ENCODE data around the gene HEATR5A. TPM values are rescaled to one million over a fixed set of nuclear protein-coding genes. Genes with fewer than 3 reads are reported as not detected.

HEATR5A gene
- total and polyA plus RNA-seq, 2 donors (not counting 1 experiment from before 2014, with no cell fraction given) = 4.8 to 22.1 TPM

- peaks cover 5% of the 10 kb centered on the region for H3K9me3 Mint-ChIP-seq (ENCODE audit: insufficient read depth)
- ATAC-seq (ENCODE audit: low read depth) (no peak), DNase-seq (no peak)
- H3K4me1 ChIP-seq (ENCODE audit: control insufficient read depth in 2 of 2, insufficient read depth in 2 of 2, low read length in 2 of 2) = no peaks in the 10 kb centered on the region
- ChIA-PET CTCF (no interaction called here), POLR2A (no interaction called here)
- H3K9me3 ChIP-seq (ENCODE audit: control extremely low read depth in 1 of 3, control insufficient read depth in 2 of 3, insufficient read depth in 1 of 3, low read length in 2 of 3) = peaks cover 1 to 12% (median 7%) of the 10 kb centered on the region in 3 donors
- H3K79me2 ChIP-seq (ENCODE audit: control insufficient read depth, insufficient read depth, low read length) = no peaks in the 10 kb centered on the region
- H2AFZ ChIP-seq (ENCODE audit: insufficient read depth, low read depth, low read length, poor library complexity, severe bottlenecking) = no peak overlapping the region
- no peak overlapping the region for H3K4me2 ChIP-seq (replicated peaks; ENCODE audit: low read depth, low read length, poor library complexity, severe bottlenecking)
- H3K27ac ChIP-seq (ENCODE audit: low read length in 2 of 2) = no peak overlapping the region
- no peak overlapping the region for H3K9ac ChIP-seq (ENCODE audit: low read length)
- H3K27me3 ChIP-seq (replicated peaks in 1 of 4; ENCODE audit: control extremely low read depth in 1 of 4, control insufficient read depth in 3 of 4, insufficient read depth in 4 of 4, low read length in 3 of 4) = no peaks in the 10 kb centered on the region
- no peak overlapping the region for H3K27ac Mint-ChIP-seq
- H3K36me3 ChIP-seq (replicated peaks in 1 of 2; ENCODE audit: control extremely low read depth in 1 of 2, control insufficient read depth in 1 of 2, extremely low read depth in 1 of 2, insufficient read depth in 2 of 2, low read length in 1 of 2) = no peaks in the 10 kb centered on the region
- H3K4me3 ChIP-seq (ENCODE audit: control extremely low read depth in 1 of 5, extremely low read depth in 1 of 5, insufficient read depth in 1 of 5, low read depth in 2 of 5, low read length in 4 of 5) = no peak overlapping the region
- TF ChIP-seq CTCF (IDR thresholded peaks at IDR 0.05) (no peak), EZH2 (IDR thresholded peaks at IDR 0.05; ENCODE audit: borderline replicate concordance, insufficient read depth, low read depth, low read length, poor library complexity, severe bottlenecking) (no peak)
- peaks cover 15% of the 10 kb centered on the region for H3K4me1 Mint-ChIP-seq
- no peak overlapping the region for H3K4me3 Mint-ChIP-seq
- intact Hi-C loops (cut with micrococcal nuclease) = no loop called here
- 71% methylated on average over 4 of the region's 8 CpGs for WGBS (ENCODE audit: insufficient coverage)
- H4K20me1 ChIP-seq (ENCODE audit: control insufficient read depth, insufficient read depth, low read length, poor library complexity, severe bottlenecking) = no peaks in the 10 kb centered on the region
- no peaks in the 10 kb centered on the region for H3K27me3 Mint-ChIP-seq
These were observed 154.5 kb downstream of the HEATR5A start for GRCh38 chr14:31265701-31266398.

- no peak overlapping the region for H3K4me2 ChIP-seq (replicated peaks; ENCODE audit: low read depth, low read length, poor library complexity, severe bottlenecking)
- no peak overlapping the region for H2AFZ ChIP-seq (ENCODE audit: insufficient read depth, low read depth, low read length, poor library complexity, severe bottlenecking)
- H3K27me3 ChIP-seq (replicated peaks in 1 of 4; ENCODE audit: control extremely low read depth in 1 of 4, control insufficient read depth in 3 of 4, insufficient read depth in 4 of 4, low read length in 3 of 4) = no peaks in the 10 kb centered on the region
- no peak overlapping the region for H3K4me3 ChIP-seq (ENCODE audit: control extremely low read depth in 1 of 5, extremely low read depth in 1 of 5, insufficient read depth in 1 of 5, low read depth in 2 of 5, low read length in 4 of 5)
- ATAC-seq (ENCODE audit: low read depth) (no peak), DNase-seq (no peak)
- Mint-ChIP-seq H3K4me3 (no peak overlapping the region), H3K9me3 (ENCODE audit: insufficient read depth) (no peaks in the 10 kb centered on the region), H3K27ac (no peak overlapping the region), H3K4me1 (peaks cover 15% of the 10 kb centered on the region), H3K27me3 (no peaks in the 10 kb centered on the region)
- no peaks in the 10 kb centered on the region for H3K79me2 ChIP-seq (ENCODE audit: control insufficient read depth, insufficient read depth, low read length)
- H3K27ac ChIP-seq (ENCODE audit: low read length in 2 of 2) = no peak overlapping the region
- no peaks in the 10 kb centered on the region for H3K36me3 ChIP-seq (replicated peaks in 1 of 2; ENCODE audit: control extremely low read depth in 1 of 2, control insufficient read depth in 1 of 2, extremely low read depth in 1 of 2, insufficient read depth in 2 of 2, low read length in 1 of 2)
- TF ChIP-seq EZH2 (IDR thresholded peaks at IDR 0.05; ENCODE audit: borderline replicate concordance, insufficient read depth, low read depth, low read length, poor library complexity, severe bottlenecking) = no peak
- no peak for TF ChIP-seq CTCF (IDR thresholded peaks at IDR 0.05)
- intact Hi-C loops (cut with micrococcal nuclease) = no loop called here
- 94% methylated on average over 2 of the region's 2 CpGs for WGBS (ENCODE audit: insufficient coverage)
- H4K20me1 ChIP-seq (ENCODE audit: control insufficient read depth, insufficient read depth, low read length, poor library complexity, severe bottlenecking) = no peaks in the 10 kb centered on the region
- ChIA-PET CTCF (no interaction called here), POLR2A (no interaction called here)
- H3K9ac ChIP-seq (ENCODE audit: low read length) = no peak overlapping the region
- peaks cover 0 to 2% (median 0%) of the 10 kb centered on the region in 3 donors for H3K9me3 ChIP-seq (ENCODE audit: control extremely low read depth in 1 of 3, control insufficient read depth in 2 of 3, insufficient read depth in 1 of 3, low read length in 2 of 3)
- no peaks in the 10 kb centered on the region for H3K4me1 ChIP-seq (ENCODE audit: control insufficient read depth in 2 of 2, insufficient read depth in 2 of 2, low read length in 2 of 2)
These were observed 156.7 kb downstream of the HEATR5A start for GRCh38 chr14:31263485-31264133.
